Mesenchymal stem cell (in vitro differentiated cells and primary cell): ENCODE results near the gene FGF14.

Experiments
- DNase-seq: peaks from one replicate; pipeline ENCODE4 v3.0.0-alpha.2; 2013
- H2AFZ ChIP-seq: one replicate; pipeline ENCODE4 v1.6.1; 2013; ENCODE audit warnings: low read depth, mild to moderate bottlenecking, control low read depth, inconsistent platforms, low read length, moderate library complexity
- H2AK5ac ChIP-seq: 2 replicates; pipeline ENCODE4 v1.6.1; 2013; ENCODE audit warnings: low read length, moderate library complexity, mild to moderate bottlenecking, inconsistent platforms; ENCODE audit not compliant: severe bottlenecking
- H2BK120ac ChIP-seq: one replicate; pipeline ENCODE4 v1.6.1; 2013; ENCODE audit warnings: low read depth, mild to moderate bottlenecking, inconsistent platforms, low read length, moderate library complexity
- H2BK12ac ChIP-seq, 2 experiments: one replicate each; pipeline ENCODE4 v1.6.1; 2013; ENCODE audit warnings: inconsistent platforms in 2 of 2, low read length in 2 of 2, mild to moderate bottlenecking in 2 of 2, moderate library complexity in 2 of 2, control low read depth in 1 of 2
- H2BK15ac ChIP-seq: one replicate; pipeline ENCODE4 v1.6.1; 2013; ENCODE audit warnings: mild to moderate bottlenecking, low read depth, inconsistent platforms; ENCODE audit not compliant: poor library complexity, severe bottlenecking
- H2BK5ac ChIP-seq: 2 replicates; pipeline ENCODE4 v1.6.1; 2013; ENCODE audit warnings: low read depth, mild to moderate bottlenecking, low read length, control low read depth, inconsistent platforms; ENCODE audit not compliant: poor library complexity, severe bottlenecking
- H3K14ac ChIP-seq, 2 experiments: one replicate each; pipeline ENCODE4 v1.6.1; 2013; ENCODE audit warnings: inconsistent platforms in 2 of 2, low read length in 2 of 2, control low read depth in 1 of 2, mild to moderate bottlenecking in 1 of 2, moderate library complexity in 1 of 2
- H3K18ac ChIP-seq, 2 experiments: one replicate each; pipeline ENCODE4 v1.6.1; 2013; ENCODE audit warnings: inconsistent platforms in 2 of 2, low read length in 2 of 2, control low read depth in 1 of 2, low read depth in 1 of 2, mild to moderate bottlenecking in 1 of 2
- H3K23ac ChIP-seq, 2 experiments: one replicate each; pipeline ENCODE4 v1.6.1; 2013; ENCODE audit warnings: inconsistent platforms in 2 of 2, low read length in 2 of 2, mild to moderate bottlenecking in 2 of 2, moderate library complexity in 2 of 2, control low read depth in 1 of 2
- H3K27ac ChIP-seq: 2 replicates; pipeline ENCODE4 v1.5.1; 2013; ENCODE audit warnings: mild to moderate bottlenecking, moderate library complexity, low read length, control low read depth, inconsistent platforms; ENCODE audit not compliant: poor library complexity, severe bottlenecking
- H3K27me3 ChIP-seq, 2 experiments: 2 replicates each; pipeline versions ENCODE4 v1.6.1 to v1.7.0; 2013; ENCODE audit warnings: low read length in 2 of 2, mild to moderate bottlenecking in 2 of 2, moderate library complexity in 2 of 2, control low read depth in 1 of 2, inconsistent platforms in 1 of 2; ENCODE audit not compliant: control insufficient read depth in 1 of 2, insufficient read depth in 1 of 2
- H3K36me3 ChIP-seq, 2 experiments: 2 replicates each; pipeline versions ENCODE4 v1.6.1 to v1.7.0; 2013; ENCODE audit warnings: low read length in 2 of 2, control low read depth in 1 of 2, inconsistent platforms in 1 of 2, low read depth in 1 of 2, mild to moderate bottlenecking in 1 of 2; ENCODE audit not compliant: insufficient read depth in 2 of 2, control insufficient read depth in 1 of 2
- H3K4ac ChIP-seq, 2 experiments: one replicate each; pipeline ENCODE4 v1.6.1; 2013; ENCODE audit warnings: inconsistent platforms in 2 of 2, low read length in 2 of 2, mild to moderate bottlenecking in 2 of 2, moderate library complexity in 2 of 2, control low read depth in 1 of 2, low read depth in 1 of 2
- H3K4me1 ChIP-seq: 2 replicates; pipeline ENCODE4 v1.6.1; 2013; ENCODE audit warnings: low read depth, low read length, control low read depth; ENCODE audit not compliant: control insufficient read depth, insufficient read depth
- H3K4me2 ChIP-seq: 2 replicates; pipeline ENCODE4 v1.6.1; 2013; ENCODE audit warnings: low read length, mild to moderate bottlenecking, inconsistent platforms; ENCODE audit not compliant: poor library complexity, severe bottlenecking
- H3K4me3 ChIP-seq, 2 experiments: 2 replicates each; pipeline versions ENCODE4 v1.5.1 to v1.7.0; 2013; ENCODE audit warnings: low read length in 2 of 2, mild to moderate bottlenecking in 2 of 2, control low read depth in 1 of 2, low read depth in 1 of 2; ENCODE audit not compliant: insufficient read depth in 1 of 2
- H3K79me1 ChIP-seq: replicated peaks from 2 replicates; pipeline ENCODE4 v1.6.1; 2013; ENCODE audit warnings: mild to moderate bottlenecking, control low read depth, low read length, inconsistent platforms; ENCODE audit not compliant: poor library complexity, severe bottlenecking
- H3K9ac ChIP-seq: 2 replicates; pipeline ENCODE4 v1.7.0; 2013; ENCODE audit warnings: mild to moderate bottlenecking, low read length, moderate library complexity
- H3K9me3 ChIP-seq: 2 replicates; pipeline ENCODE4 v1.7.0; 2013; ENCODE audit warnings: mild to moderate bottlenecking, low read length; ENCODE audit not compliant: control insufficient read depth
- H4K8ac ChIP-seq: one replicate; pipeline ENCODE4 v1.6.1; 2013; ENCODE audit warnings: inconsistent platforms, mild to moderate bottlenecking, low read length, moderate library complexity
- H4K91ac ChIP-seq: one replicate; pipeline ENCODE4 v1.6.1; 2013; ENCODE audit warnings: mild to moderate bottlenecking, low read length, inconsistent platforms
- WGBS: methylation state at CpG from one replicate; pipeline ENCODE4 v1.1.7; 2013; ENCODE audit warnings: mixed read lengths; 5-methylcytosine and 5-hydroxymethylcytosine counted together

FGF14 gene

DNA sequence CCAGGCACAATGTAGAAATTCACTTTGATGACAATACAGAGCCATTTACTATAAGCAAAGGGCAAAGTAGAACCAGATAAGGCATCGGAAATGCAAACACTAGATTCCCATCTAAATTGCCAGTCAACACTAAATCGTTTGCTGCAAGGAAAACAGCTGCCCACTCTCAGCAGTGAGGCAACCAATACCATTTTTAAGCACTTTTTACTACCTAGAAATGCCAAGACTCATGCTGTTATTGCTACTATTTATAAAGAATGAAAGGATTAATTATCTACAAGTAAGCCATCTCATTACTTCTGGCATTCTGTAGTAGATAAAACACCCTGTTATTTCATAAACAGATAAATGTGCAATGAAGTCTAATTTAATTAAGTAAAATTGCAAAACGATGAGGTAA is 422.0 kb downstream of the FGF14 start:
- H3K27me3 ChIP-seq: no peaks in the 10 kb centered on the region
- H3K9ac ChIP-seq: no peak overlapping the region
- DNase-seq: no peak
- H4K8ac ChIP-seq: no peak overlapping the region
- H3K4me2 ChIP-seq: no peak overlapping the region
- H2AFZ ChIP-seq: no peak overlapping the region
- H3K27ac ChIP-seq: no peak overlapping the region
- H3K18ac ChIP-seq: no peak overlapping the region
- H3K79me1 ChIP-seq: no peaks in the 10 kb centered on the region
- H3K23ac ChIP-seq: no peak overlapping the region
- no peak overlapping the region for H3K14ac ChIP-seq
- H2BK120ac ChIP-seq: no peak overlapping the region
- no peak overlapping the region for H2BK12ac ChIP-seq
- H3K9me3 ChIP-seq: no peaks in the 10 kb centered on the region
- no peaks in the 10 kb centered on the region for H3K4me1 ChIP-seq
- WGBS: 42% methylated on average over 2 of the region's 3 CpGs
- no peaks in the 10 kb centered on the region for H3K36me3 ChIP-seq
- H4K91ac ChIP-seq: no peak overlapping the region
- H3K4me3 ChIP-seq: no peak overlapping the region
- H2BK15ac ChIP-seq: no peak overlapping the region
- H3K4ac ChIP-seq: no peak overlapping the region
- H2AK5ac ChIP-seq: no peak overlapping the region
- no peak overlapping the region for H2BK5ac ChIP-seq

DNA sequence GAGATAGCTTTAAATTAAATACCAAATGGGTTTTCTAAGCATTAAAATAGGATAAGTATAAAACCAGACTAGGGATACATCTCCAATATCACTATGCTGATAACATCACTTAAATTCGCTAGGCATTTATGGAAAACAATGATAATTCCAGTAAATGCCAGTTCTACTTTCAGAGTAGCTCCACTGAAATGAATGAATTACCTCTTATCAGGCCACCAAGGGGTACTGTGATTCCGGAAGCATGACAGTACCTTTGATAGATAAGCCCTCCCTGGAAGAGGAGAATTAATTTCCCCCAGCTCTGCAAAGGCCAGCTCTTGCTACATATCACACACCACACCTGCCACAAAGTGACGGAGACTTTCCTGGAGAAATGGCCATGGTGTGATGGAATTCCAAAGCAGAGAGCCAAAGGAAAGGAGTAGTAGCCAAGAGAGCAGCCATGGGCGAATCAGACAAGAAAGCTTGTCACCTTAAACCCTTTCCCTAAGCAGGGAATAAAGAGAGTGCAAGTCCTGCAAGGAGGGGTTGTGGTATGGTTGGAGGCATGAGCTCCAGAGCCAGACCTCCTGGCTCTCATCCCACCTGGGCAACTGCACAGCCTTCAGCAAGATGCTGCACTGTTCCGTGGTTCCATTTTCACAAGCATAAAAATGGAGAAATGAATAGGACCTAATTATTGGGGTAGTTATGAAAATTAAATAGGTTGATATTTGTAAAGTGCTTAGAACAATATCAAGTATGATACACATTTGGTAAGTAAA is 423.1 kb downstream of the FGF14 start:
- H3K4me2 ChIP-seq: no peak overlapping the region
- WGBS: 71% methylated on average over 3 of the region's 5 CpGs
- no peaks in the 10 kb centered on the region for H3K4me1 ChIP-seq
- no peak overlapping the region for H3K18ac ChIP-seq
- H4K8ac ChIP-seq: no peak overlapping the region
- no peak overlapping the region for H2BK5ac ChIP-seq
- no peak overlapping the region for H2BK12ac ChIP-seq
- no peak overlapping the region for H3K4me3 ChIP-seq
- H3K79me1 ChIP-seq: no peaks in the 10 kb centered on the region
- H3K9ac ChIP-seq: no peak overlapping the region
- H2BK15ac ChIP-seq: no peak overlapping the region
- H3K36me3 ChIP-seq: no peaks in the 10 kb centered on the region
- H3K4ac ChIP-seq: no peak overlapping the region
- H2AK5ac ChIP-seq: no peak overlapping the region
- no peak overlapping the region for H3K14ac ChIP-seq
- no peak overlapping the region for H2AFZ ChIP-seq
- H2BK120ac ChIP-seq: no peak overlapping the region
- H3K27me3 ChIP-seq: no peaks in the 10 kb centered on the region
- DNase-seq: no peak
- H4K91ac ChIP-seq: no peak overlapping the region
- no peaks in the 10 kb centered on the region for H3K9me3 ChIP-seq
- H3K27ac ChIP-seq: no peak overlapping the region
- no peak overlapping the region for H3K23ac ChIP-seq

DNA sequence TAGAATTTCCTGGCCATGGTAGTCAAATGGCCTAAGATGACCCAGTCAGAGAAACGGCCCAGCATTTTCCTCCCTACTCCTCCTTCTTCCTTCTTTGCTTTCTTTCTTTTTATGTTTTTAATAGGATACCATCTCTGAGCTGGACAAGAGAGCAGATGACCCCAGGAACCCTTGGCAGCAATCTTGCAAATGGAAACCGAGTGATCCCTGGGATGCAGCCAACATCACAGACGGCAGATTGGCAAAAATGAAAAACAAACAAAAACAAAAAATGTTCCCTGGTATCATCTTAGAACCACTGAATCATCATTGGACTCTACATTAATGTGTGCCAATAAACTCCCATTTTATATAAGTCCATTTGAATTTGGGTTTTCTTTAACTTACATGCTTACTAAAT is 424.4 kb downstream of the FGF14 start:
- no peaks in the 10 kb centered on the region for H3K27me3 ChIP-seq
- no peak overlapping the region for H2AK5ac ChIP-seq
- no peak overlapping the region for H3K4ac ChIP-seq
- DNase-seq: no peak
- no peaks in the 10 kb centered on the region for H3K9me3 ChIP-seq
- no peak overlapping the region for H4K8ac ChIP-seq
- no peak overlapping the region for H2BK5ac ChIP-seq
- H3K36me3 ChIP-seq: no peaks in the 10 kb centered on the region
- no peak overlapping the region for H3K14ac ChIP-seq
- no peak overlapping the region for H4K91ac ChIP-seq
- no peak overlapping the region for H3K23ac ChIP-seq
- H3K27ac ChIP-seq: no peak overlapping the region
- H3K4me3 ChIP-seq: no peak overlapping the region
- H3K9ac ChIP-seq: no peak overlapping the region
- no peak overlapping the region for H3K18ac ChIP-seq
- H2BK15ac ChIP-seq: no peak overlapping the region
- H2BK120ac ChIP-seq: no peak overlapping the region
- no peaks in the 10 kb centered on the region for H3K79me1 ChIP-seq
- H3K4me2 ChIP-seq: no peak overlapping the region
- H3K4me1 ChIP-seq: no peaks in the 10 kb centered on the region
- H2AFZ ChIP-seq: no peak overlapping the region
- no peak overlapping the region for H2BK12ac ChIP-seq
- WGBS: 55% methylated on average over 3 of the region's 3 CpGs

DNA sequence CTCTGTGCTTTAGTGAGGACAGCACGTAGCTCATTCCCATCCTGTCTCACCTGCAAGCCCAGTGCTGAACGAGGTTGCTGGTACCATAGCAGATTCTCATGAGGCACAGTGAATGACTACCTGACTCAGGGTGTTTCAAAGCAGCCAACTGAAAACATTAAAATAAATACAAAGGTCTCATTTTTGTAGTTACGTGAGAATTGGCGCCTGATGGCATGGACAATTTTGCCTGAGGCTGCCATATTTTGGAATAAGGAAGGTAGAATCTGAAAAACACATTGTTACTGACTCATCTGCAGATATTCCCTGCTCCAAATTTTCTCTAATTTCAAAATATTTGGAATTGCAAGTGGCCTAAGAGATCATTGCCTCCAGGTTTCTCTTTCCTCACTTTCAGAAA is 429.7 kb downstream of the FGF14 start:
- H2AK5ac ChIP-seq: no peak overlapping the region
- H2BK5ac ChIP-seq: no peak overlapping the region
- no peak overlapping the region for H3K14ac ChIP-seq
- no peak overlapping the region for H3K4me2 ChIP-seq
- no peaks in the 10 kb centered on the region for H3K36me3 ChIP-seq
- no peak overlapping the region for H3K27ac ChIP-seq
- H2BK12ac ChIP-seq: no peak overlapping the region
- H3K9me3 ChIP-seq: no peaks in the 10 kb centered on the region
- H2BK120ac ChIP-seq: no peak overlapping the region
- H4K91ac ChIP-seq: no peak overlapping the region
- no peak overlapping the region for H4K8ac ChIP-seq
- no peaks in the 10 kb centered on the region for H3K4me1 ChIP-seq
- no peak overlapping the region for H3K4me3 ChIP-seq
- H3K18ac ChIP-seq: no peak overlapping the region
- H3K27me3 ChIP-seq: no peaks in the 10 kb centered on the region
- H3K4ac ChIP-seq: no peak overlapping the region
- no peak overlapping the region for H3K9ac ChIP-seq
- H3K79me1 ChIP-seq: no peaks in the 10 kb centered on the region
- DNase-seq: no peak
- H2AFZ ChIP-seq: no peak overlapping the region
- no peak overlapping the region for H2BK15ac ChIP-seq
- WGBS: 64% methylated on average over 4 of the region's 4 CpGs
- no peak overlapping the region for H3K23ac ChIP-seq
